ENCODE data around the gene MACF1.
A peak's percentile ranks its signal among the peaks of the same experiment; 100 is the strongest.

Gene MACF1

DNA sequence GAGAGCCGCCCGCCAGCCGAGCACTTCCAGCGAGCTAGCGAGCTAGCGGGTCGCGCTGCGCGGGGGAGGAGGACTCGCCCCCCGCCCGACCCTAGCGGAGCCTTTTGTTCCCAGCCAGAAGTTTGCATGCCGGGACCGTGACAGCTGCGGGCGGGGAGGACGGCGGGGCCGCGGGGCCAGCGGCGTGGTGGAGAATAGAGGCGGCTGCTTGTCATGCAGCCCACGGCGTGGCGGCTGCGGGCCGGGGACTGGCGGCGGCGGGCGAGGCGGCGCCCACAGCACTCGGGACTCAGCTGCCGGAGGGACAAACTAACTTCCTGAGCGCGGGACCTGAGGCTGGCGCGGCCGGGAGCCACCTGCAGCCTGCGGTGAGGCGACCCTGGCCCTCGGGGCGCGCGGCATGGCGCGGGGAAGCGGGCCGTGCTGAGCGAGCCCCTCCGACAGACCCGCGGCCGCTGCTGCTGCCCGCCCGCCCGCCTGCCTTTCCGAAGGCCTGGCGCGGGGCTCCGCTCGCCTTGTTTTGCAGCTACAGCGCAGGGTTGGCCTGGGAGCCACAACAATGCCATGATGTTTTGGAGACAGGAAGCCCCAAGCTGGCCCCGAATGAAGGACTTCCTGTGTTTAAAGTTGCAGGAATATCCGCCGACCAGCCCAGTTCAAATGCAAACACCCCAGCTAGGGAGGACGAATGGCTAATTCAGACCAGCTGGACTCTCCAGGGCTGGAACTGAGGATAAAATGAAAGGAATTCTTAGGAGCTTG lies 204.7 kb downstream of the MACF1 start:
- FAIRE-seq (peak; percentile 76), DNase-seq (ENCODE audit: insufficient read length, low spot score) (no peak)

DNA sequence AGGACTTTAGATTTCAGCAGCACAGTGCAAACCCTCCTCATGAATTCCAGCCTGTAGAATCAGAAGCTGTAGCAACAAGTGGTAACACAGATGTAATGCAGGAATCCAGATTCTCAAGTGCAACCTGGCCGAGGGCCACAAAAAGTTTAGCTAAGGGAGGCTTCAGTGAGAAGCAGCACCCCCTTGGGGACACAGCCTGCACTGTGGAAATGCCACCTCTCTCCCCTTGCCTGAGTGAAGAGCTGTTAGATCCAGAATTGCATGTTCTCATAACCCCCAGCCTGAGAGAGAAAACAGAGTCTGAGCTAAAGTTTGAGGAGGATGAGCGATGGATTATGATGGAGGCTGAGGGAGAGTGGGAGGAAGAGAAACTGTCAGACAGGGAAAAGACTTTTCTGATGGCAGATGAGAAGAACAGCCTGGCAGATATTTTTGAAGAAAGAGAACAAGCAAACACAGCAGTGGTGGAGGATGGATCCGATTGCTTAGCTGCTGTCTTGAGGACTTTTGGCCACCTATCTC lies 206.5 kb downstream of the MACF1 start:
- FAIRE-seq, result peak; percentile 74

DNA sequence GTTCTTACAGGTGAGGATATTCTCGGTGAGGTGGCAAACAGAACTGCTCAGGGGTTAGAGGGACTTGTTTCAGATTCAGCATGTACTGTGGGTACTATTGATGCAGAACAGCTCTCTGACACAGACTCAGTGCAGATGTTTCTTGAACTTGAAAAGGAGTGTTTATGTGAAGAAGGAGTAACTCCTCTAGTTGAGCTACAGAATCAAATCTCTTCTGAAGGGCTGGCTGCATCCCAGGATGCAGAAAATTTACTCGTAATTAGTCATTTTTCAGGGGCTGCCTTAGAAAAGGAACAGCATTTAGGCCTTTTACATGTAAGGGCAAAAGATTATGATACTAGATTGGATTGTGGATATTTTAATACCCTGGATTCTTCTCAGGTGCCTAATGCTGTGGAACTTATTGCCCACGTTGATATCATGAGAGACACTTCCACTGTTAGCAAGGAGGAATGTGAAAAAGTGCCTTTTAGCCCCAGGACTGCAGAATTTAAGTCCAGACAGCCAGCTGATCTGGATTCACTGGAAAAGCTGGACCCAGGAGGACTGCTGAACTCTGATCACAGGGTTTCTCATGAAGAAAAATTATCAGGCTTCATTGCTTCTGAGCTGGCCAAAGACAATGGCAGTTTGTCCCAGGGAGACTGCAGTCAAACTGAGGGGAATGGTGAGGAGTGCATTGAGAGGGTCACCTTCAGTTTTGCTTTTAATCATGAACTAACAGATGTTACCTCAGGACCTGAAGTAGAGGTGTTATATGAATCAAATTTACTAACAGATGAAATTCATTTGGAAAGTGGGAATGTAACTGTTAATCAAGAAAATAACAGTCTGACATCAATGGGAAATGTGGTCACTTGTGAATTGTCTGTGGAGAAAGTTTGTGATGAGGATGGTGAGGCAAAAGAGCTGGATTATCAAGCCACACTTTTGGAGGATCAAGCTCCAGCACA lies 207.3 kb downstream of the MACF1 start:
- no peak for DNase-seq (ENCODE audit: insufficient read length, low spot score)
- FAIRE-seq, result no peak

More for the DNA sequence above, 206.5 kb downstream of the MACF1 start:
- DNase-seq (ENCODE audit: insufficient read length, low spot score), result peak; percentile 54

DNA sequence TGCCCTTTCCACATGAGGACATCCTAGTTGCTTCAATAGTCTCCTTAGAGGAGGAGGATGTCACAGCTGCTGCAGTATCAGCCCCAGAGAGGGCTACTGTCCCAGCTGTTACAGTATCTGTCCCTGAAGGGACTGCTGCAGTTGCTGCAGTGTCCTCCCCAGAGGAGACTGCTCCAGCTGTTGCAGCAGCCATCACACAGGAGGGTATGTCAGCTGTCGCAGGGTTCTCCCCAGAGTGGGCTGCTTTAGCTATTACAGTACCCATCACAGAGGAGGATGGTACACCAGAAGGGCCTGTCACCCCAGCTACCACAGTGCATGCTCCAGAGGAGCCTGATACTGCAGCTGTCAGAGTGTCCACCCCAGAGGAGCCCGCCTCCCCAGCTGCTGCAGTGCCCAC lies 208.4 kb downstream of the MACF1 start:
- no peak for FAIRE-seq
- DNase-seq (ENCODE audit: insufficient read length, low spot score), result no peak

DNA sequence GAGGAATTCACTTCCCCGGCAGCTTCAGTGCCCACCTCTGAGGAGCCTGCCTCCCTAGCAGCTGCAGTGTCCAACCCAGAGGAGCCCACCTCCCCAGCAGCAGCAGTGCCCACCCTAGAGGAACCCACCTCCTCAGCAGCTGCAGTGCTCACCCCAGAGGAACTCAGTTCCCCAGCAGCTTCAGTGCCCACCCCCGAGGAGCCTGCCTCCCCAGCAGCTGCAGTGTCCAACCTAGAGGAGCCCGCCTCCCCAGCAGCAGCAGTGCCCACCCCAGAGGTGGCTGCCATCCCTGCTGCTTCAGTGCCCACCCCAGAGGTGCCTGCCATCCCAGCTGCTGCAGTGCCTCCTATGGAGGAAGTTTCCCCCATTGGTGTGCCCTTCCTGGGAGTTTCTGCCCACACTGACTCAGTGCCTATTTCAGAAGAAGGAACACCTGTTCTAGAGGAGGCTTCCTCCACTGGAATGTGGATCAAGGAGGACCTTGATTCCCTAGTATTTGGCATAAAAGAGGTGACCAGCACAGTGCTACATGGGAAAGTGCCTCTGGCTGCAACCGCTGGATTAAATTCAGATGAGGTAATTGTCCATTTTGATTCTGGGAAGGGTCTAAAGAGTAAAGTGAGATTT lies 209.5 kb downstream of the MACF1 start:
- DNase-seq (ENCODE audit: insufficient read length, low spot score) (no peak), FAIRE-seq (no peak)

DNA sequence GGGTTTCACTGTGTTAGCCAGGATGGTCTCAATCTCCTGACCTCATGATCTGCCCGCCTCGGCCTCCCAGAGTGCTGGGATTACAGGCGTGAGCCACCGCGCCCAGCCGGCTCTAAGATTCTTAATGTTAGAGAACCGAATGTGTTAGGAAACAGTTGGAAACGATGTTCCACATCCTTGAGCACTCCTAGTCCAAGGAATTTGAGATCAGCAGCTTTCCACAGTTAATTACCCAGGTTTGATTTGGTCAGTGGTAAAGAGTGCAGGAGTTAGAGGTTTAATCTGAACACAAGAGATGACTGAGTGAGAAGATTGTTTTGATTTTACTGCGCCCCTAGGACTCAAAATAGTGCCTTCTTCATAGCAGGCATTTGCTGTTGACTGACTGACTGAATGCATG lies 211.1 kb downstream of the MACF1 start:
- no peak for FAIRE-seq
- DNase-seq (ENCODE audit: insufficient read length, low spot score), result no peak

DNA sequence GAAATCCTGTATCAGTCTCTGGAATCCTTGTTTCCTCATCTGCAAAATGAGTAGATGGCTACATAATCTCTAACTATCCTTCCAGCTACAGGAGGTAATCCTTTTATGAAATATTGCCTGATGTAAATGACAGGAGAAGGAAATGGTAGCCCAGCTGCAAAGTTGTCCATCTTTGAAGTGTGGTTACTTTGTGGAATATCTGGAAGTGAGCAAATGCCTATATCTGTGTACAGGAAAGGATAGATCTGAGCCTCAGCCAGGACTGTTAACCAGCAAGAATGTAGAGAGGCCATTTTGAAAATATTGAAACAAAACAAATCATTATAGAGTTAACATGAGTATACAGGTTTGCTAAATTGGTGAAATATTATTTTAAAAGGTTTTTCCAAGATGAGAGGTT lies 212.1 kb downstream of the MACF1 start:
- DNase-seq (ENCODE audit: insufficient read length, low spot score), result no peak
- FAIRE-seq, result no peak

DNA sequence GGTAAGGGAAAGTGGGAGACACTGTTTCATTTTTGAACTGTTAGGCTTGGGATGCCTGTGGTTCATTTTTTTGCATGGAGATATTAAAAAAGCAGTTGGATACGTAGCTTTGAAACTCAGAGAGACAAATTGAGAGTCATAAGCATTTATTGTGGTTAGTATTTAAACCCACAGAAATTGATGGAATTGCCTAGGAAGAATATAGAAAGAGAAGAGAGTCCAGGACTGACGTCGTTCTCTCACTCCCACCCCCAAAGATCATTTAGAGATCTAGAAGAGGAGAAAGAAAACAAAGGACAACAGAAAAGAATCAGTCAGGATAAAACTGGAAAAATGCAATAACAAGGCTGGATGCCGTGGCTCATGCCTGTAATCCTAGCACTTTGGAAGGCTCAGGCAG lies 213.7 kb downstream of the MACF1 start:
- DNase-seq (ENCODE audit: insufficient read length, low spot score) (no peak), FAIRE-seq (no peak)

DNA sequence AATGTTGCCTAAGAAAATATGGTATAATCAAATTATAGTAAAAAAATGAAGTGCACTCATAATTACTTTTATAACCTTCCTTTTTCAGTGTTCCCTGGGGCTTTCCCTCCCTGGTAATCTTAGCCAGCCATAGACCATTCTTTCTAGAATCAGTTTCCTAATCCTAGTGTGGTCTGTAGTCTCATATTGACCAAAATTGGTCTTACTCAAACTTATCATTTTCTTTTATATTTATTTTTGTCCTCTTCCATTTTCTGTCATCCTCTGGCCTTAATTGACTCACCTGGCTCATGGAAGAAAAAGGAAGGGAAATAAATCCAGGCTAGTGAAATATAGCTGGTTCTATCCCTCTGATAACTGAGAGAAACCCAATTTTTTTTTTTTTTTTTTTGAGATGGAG lies 216.0 kb downstream of the MACF1 start:
- DNase-seq (ENCODE audit: insufficient read length, low spot score), result no peak
- no peak for FAIRE-seq

DNA sequence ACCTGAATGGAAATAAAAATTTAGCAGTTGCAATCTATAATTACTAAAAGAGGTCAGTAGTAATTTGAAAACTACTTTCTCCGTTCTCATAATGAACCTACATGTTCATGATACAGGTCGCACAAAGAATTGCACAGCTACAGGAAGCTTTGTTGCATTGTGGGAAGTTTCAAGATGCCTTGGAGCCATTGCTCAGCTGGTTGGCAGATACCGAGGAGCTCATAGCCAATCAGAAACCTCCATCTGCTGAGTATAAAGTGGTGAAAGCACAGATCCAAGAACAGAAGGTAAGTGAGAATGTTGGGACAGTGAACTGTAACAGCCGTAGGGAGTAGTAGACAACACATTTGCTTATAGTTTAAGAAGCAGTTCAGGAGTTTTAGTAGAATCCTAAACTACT lies 218.1 kb downstream of the MACF1 start:
- FAIRE-seq, result no peak

DNA sequence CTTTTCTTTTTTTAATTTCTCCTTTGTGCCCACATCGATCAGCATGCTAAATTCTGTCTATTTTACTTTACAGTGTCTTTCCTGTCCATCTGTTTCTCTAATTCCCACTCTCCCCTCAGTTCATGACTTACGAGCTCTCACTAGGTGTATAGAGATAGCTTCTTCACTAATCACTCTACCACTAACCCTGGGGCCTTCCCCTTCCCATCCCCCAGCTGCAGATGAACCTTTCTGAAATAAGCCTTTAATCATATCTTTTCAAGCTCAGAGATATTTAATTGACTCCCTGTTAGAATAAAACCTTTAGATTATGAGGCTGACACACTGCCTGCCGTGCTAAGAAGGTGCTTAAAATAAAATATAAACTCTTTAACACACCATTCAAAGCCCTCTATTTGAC lies 220.7 kb downstream of the MACF1 start:
- no peak for FAIRE-seq
- DNase-seq (ENCODE audit: insufficient read length, low spot score), result no peak

More for the DNA sequence above, 218.1 kb downstream of the MACF1 start:
- DNase-seq (ENCODE audit: insufficient read length, low spot score), result no peak

DNA sequence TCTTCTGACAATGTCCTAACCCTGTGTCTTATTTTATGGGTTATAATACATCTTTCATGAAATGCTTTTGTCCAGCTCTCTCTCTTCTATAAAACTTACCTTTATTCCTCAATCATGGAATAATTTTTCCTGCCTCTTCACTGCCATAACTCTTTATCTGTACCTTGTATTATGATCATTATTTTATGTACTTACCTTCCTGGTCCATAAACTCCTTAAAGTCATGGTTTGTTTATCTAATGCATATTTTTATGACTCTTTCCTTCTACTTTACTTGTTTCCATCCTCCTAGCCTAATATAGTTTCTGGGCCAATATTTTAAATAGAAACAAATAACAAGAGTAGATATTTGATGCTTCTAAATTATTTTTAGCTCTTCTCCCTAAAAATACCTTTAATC lies 221.1 kb downstream of the MACF1 start:
- FAIRE-seq, result no peak
- no peak for DNase-seq (ENCODE audit: insufficient read length, low spot score)

DNA sequence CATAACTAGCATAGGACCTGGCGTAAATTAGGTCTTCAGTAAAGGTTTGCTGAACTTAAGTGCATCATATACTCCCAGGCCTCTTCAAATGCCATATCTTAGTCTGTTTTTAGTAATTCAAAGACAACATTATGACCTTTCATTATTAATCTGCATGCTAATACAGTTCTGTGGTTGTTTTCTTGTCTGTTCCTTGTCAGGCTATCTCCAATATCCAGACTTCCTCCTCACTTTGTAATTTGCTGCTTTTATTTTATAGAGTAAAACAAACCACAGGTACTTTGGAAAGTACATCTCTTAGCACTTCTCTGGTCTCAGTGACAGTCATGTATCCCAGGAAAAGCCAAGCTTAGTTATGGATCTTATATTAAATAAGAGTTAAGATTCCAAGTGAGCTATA lies 221.9 kb downstream of the MACF1 start:
- DNase-seq (ENCODE audit: insufficient read length, low spot score) (no peak), FAIRE-seq (no peak)

DNA sequence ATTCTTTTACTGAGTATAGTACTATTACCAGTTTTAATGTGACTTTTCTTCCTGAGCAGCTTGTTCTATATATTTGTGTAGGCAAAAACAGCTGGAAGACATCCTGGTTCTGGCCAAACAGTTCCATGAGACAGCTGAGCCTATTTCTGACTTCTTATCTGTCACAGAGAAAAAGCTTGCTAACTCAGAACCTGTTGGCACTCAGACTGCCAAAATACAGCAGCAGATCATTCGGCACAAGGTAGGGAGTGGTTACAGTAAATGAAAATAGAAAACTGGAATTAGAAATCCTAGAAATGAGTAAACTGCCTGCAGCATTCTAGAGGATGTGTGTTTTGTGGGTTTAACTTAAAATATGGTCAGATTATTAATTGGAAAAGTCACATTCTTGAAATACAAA lies 222.9 kb downstream of the MACF1 start:
- DNase-seq (ENCODE audit: insufficient read length, low spot score) (no peak), FAIRE-seq (peak; percentile 8)

DNA sequence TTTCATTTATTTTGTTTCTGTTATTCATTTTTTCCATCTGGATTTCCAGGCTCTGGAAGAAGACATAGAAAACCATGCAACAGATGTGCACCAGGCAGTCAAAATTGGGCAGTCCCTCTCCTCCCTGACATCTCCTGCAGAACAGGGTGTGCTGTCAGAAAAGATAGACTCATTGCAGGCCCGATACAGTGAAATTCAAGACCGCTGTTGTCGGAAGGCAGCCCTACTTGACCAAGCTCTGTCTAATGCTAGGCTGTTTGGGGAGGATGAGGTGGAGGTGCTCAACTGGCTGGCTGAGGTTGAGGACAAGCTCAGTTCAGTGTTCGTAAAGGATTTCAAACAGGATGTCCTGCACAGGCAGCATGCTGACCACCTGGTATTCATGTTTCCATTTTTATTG lies 223.4 kb downstream of the MACF1 start:
- DNase-seq (ENCODE audit: insufficient read length, low spot score) (no peak), FAIRE-seq (peak; percentile 58)

DNA sequence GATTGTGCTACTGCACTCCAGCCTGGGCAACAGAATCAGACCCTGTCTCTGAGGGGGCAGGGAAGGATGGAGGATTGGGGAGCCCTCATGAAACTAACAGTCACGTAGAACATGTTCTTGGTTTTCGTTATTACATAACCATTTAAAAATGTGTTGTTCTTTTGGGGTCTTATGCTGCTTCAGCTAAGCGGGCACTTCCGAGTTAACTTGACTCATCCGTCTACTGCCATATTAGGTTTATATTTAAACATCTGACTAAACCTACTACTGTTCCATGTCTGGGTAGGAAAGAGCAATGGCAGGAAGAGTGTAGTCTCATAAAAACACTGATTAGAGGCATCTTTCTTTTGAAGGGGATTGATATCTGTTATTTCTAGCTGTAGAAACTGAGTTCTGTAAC lies 227.4 kb downstream of the MACF1 start:
- FAIRE-seq (no peak), DNase-seq (ENCODE audit: insufficient read length, low spot score) (no peak)

DNA sequence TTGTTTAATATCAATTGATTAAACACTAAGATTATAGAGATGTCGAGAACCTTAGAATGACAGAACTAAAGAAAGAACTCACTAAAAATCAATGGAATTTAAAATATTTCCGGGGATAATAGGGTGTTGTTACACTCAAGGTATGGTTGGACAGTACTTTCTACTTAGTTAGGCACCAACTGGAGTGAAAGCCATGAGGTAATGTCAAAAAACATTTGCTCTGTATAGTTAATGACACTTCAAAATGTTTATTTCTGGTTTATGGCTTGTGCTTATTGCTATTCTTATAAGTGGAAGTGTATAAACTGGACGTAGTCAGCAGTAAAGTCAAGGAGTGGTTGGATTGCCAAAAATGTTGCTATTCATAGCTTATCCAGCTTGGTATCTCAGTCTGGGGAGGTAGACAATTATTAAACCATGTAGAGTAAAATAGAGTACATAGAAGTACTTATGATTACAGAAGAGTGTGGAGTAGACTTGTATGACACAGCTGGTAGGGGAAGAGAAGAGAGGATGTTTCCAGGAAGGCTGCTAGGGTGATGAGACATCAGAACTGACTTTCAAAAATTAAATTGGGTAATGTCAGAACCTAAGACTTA lies 230.4 kb downstream of the MACF1 start:
- no peak for DNase-seq (ENCODE audit: insufficient read length, low spot score)

DNA sequence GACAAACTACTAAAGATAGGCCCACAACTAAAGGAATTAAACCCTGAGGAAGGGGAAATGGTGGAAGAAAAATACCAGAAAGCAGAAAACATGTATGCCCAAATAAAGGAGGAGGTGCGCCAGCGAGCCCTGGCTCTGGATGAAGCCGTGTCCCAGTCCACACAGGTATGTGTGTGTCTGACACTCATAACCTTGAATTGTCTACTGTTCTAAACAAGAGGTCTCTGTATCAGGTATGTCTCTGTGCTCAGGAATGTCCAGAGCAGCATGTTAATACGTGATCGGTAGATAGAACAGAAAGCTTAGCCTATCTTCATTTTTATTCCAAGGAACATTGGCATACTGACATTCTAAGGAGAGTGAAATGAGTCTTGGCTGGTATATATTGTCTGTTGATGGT lies 231.1 kb downstream of the MACF1 start:
- DNase-seq (ENCODE audit: insufficient read length, low spot score) (no peak), FAIRE-seq (no peak)

More for the DNA sequence above, 230.4 kb downstream of the MACF1 start:
- FAIRE-seq, result no peak

DNA sequence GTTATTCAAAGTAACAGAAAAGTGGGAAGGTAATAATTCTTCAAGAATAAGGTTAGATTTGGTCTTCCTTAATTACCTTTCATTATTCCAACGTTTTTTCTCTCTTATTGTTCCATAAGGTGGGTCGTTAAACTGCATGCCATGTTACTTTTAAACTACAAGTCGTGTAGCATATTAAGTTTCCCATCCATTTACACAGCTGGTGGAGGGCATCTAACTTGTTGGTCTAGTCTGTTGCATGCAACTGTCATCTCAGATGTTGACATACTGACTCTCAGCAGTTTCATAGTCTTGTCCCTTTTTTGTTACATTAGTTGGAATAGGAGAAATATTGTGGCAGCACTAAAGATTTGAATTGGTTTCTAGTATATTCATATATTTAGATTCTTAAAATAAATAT lies 232.3 kb downstream of the MACF1 start:
- FAIRE-seq (no peak), DNase-seq (ENCODE audit: insufficient read length, low spot score) (no peak)

DNA sequence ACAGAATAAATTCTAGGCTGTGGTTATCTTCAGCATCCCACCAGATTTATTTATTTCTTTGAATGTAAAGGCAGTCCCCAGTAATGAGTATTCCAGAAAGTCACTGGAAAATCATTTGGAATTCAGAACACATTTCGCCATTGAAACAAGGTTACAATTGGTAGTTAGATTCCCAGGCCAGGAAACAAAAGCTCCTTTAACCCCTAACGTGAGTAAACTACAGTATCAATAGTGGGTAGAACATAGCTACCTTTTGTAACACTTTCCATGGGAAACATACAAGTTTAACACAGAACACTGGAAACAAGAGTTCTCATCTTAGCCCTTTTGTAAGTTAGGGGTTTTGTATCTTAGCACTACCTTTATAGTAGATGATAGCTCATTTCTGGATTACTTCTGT lies 233.5 kb downstream of the MACF1 start:
- DNase-seq (ENCODE audit: insufficient read length, low spot score) (no peak), FAIRE-seq (no peak)

DNA sequence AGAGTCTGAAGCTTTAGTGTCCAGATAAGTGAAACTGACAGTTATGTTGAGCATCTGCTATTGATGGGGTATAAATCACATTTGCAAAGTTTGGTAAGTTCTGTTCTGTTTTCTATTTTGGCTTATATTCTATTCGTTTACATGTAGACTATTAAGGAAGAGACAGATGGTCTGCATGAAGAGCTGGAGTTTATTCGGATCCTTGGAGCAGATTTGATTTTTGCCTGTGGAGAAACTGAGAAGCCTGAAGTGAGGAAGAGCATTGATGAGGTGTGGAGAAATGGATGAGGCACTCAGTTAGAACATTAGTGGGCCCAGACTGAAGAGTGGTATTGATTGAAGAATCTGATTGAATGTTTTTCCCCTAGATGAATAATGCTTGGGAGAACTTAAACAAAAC lies 236.4 kb downstream of the MACF1 start:
- DNase-seq (ENCODE audit: insufficient read length, low spot score) (no peak), FAIRE-seq (no peak)

Measured in GM19239 (cell line).